Measurements from ENCODE around the gene EPB41L5. TPM values are rescaled to one million over a fixed set of nuclear protein-coding genes. Genes with fewer than 3 reads are reported as not detected.

The EPB41L5 gene
- total and polyA plus RNA-seq, 2 experiments from 2014 or later: 31.1 to 41.7 TPM

- Histone ChIP-seq H3K4me1 (ENCODE audit: insufficient read depth) (no peaks in the 10 kb centered on the region), H3K36me3 (replicated peaks; ENCODE audit: insufficient read depth, low read depth) (no peaks in the 10 kb centered on the region), H3K79me2 (no peaks in the 10 kb centered on the region), H3K9me3 (ENCODE audit: low read depth) (no peaks in the 10 kb centered on the region), H3K9me2 (replicated peaks; ENCODE audit: insufficient read depth) (no peaks in the 10 kb centered on the region), H3K4me2 (no peak overlapping the region), H2AFZ (no peak overlapping the region), H3K27ac (no peak overlapping the region), H3K4me3 (no peak overlapping the region), H4K20me1 (ENCODE audit: insufficient read depth, poor library complexity, severe bottlenecking) (no peaks in the 10 kb centered on the region), H3K27me3 (no peaks in the 10 kb centered on the region)
- 87% methylated on average over 4 of the region's 4 CpGs for WGBS (ENCODE audit: low lambda C conversion rate, missing lambda C conversion rate)
- no peak for DNase-seq (ENCODE audit: low spot score)
- no peak for TF ChIP-seq EZH2 (IDR thresholded peaks at IDR 0.05; ENCODE audit: borderline replicate concordance)
- no peak for TF ChIP-seq EZH2phosphoT487 (IDR thresholded peaks at IDR 0.05; ENCODE audit: low read depth, severe bottlenecking, unreplicated experiment)
- TF ChIP-seq, protein P1, sequence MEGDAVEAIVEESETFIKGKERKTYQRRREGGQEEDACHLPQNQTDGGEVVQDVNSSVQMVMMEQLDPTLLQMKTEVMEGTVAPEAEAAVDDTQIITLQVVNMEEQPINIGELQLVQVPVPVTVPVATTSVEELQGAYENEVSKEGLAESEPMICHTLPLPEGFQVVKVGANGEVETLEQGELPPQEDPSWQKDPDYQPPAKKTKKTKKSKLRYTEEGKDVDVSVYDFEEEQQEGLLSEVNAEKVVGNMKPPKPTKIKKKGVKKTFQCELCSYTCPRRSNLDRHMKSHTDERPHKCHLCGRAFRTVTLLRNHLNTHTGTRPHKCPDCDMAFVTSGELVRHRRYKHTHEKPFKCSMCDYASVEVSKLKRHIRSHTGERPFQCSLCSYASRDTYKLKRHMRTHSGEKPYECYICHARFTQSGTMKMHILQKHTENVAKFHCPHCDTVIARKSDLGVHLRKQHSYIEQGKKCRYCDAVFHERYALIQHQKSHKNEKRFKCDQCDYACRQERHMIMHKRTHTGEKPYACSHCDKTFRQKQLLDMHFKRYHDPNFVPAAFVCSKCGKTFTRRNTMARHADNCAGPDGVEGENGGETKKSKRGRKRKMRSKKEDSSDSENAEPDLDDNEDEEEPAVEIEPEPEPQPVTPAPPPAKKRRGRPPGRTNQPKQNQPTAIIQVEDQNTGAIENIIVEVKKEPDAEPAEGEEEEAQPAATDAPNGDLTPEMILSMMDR (IDR thresholded peaks at IDR 0.05; ENCODE audit: poor library complexity): no peak
Observed at GRCh38 chr2:120140866-120141265, 128.0 kb downstream of the EPB41L5 start.

GRCh38 chr2:120141300-120142069 lies 128.6 kb downstream of the EPB41L5 start:
- Histone ChIP-seq H3K36me3 (replicated peaks; ENCODE audit: insufficient read depth, low read depth) (no peaks in the 10 kb centered on the region), H3K9me2 (replicated peaks; ENCODE audit: insufficient read depth) (no peaks in the 10 kb centered on the region), H3K4me3 (no peak overlapping the region), H3K9me3 (ENCODE audit: low read depth) (no peaks in the 10 kb centered on the region), H3K27ac (no peak overlapping the region), H4K20me1 (ENCODE audit: insufficient read depth, poor library complexity, severe bottlenecking) (no peaks in the 10 kb centered on the region), H3K27me3 (no peaks in the 10 kb centered on the region), H3K4me2 (no peak overlapping the region), H3K79me2 (no peaks in the 10 kb centered on the region), H2AFZ (no peak overlapping the region), H3K4me1 (ENCODE audit: insufficient read depth) (no peaks in the 10 kb centered on the region)
- 95% methylated on average over 2 of the region's 2 CpGs for WGBS (ENCODE audit: low lambda C conversion rate, missing lambda C conversion rate)
- TF ChIP-seq, protein P1 (IDR thresholded peaks at IDR 0.05; ENCODE audit: poor library complexity): no peak
- TF ChIP-seq EZH2 (IDR thresholded peaks at IDR 0.05; ENCODE audit: borderline replicate concordance) (no peak), EZH2phosphoT487 (IDR thresholded peaks at IDR 0.05; ENCODE audit: low read depth, severe bottlenecking, unreplicated experiment) (no peak)
- DNase-seq (ENCODE audit: low spot score): no peak

GRCh38 chr2:120142528-120143219 lies 129.8 kb downstream of the EPB41L5 start:
- no peak for TF ChIP-seq EZH2phosphoT487 (IDR thresholded peaks at IDR 0.05; ENCODE audit: low read depth, severe bottlenecking, unreplicated experiment)
- TF ChIP-seq EZH2 (IDR thresholded peaks at IDR 0.05; ENCODE audit: borderline replicate concordance): no peak
- TF ChIP-seq, protein P1 (IDR thresholded peaks at IDR 0.05; ENCODE audit: poor library complexity): no peak
- Histone ChIP-seq H3K36me3 (replicated peaks; ENCODE audit: insufficient read depth, low read depth) (no peaks in the 10 kb centered on the region), H3K4me3 (no peak overlapping the region), H3K9me3 (ENCODE audit: low read depth) (no peaks in the 10 kb centered on the region), H3K27me3 (no peaks in the 10 kb centered on the region), H3K9me2 (replicated peaks; ENCODE audit: insufficient read depth) (no peaks in the 10 kb centered on the region), H4K20me1 (ENCODE audit: insufficient read depth, poor library complexity, severe bottlenecking) (no peaks in the 10 kb centered on the region), H2AFZ (no peak overlapping the region), H3K27ac (no peak overlapping the region), H3K4me1 (ENCODE audit: insufficient read depth) (no peaks in the 10 kb centered on the region), H3K4me2 (no peak overlapping the region), H3K79me2 (no peaks in the 10 kb centered on the region)
- no peak for DNase-seq (ENCODE audit: low spot score)
- 84% methylated on average over 2 of the region's 2 CpGs for WGBS (ENCODE audit: low lambda C conversion rate, missing lambda C conversion rate)

All from hepatocyte (in vitro differentiated cells).